Middle frontal gyrus (tissue), 1 donor: ENCODE measurements around the gene OBSCN.
"Not testable (repeated sequence)": the region's sequence is repeated elsewhere in the genome, so short reads cannot be mapped to it uniquely, and the experiment has no call there.

Experiments
- DNase-seq: peaks from one replicate; pipeline ENCODE4 v3.0.0-alpha.2; 2015; ENCODE audit warnings: low spot score; ENCODE audit errors: extremely low spot score

OBSCN gene

DNA sequence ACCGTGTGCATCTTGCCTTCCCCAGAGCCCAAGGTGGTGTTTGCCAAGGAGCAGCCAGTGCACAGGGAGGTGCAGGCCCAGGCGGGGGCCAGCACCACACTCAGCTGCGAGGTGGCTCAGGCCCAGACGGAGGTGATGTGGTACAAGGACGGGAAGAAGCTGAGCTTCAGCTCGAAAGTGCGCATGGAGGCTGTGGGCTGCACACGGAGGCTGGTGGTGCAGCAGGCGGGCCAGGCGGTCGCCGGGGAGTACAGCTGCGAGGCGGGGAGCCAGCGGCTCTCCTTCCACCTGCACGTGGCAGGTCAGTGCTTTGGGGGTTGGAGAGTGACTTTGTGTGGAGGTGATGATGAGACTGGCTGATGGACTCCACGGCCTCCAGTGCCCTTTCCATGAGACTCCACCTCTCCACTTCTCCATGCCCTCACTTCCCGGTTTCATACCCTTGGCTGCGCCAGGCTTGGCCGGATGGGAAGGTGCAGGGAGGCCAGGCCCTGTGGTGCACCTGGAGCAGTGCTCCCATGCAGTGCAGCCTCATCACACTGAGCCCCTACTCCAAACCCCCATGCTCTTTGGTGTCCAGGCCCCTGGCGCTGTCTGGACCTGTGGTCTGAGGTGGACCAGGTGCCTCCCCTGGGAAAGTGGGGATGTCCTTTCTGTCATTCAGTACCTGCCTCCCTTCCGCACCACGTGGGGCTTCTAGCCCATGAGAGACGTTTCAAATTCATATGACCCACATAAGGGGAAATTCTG, 49.0 kb downstream of the OBSCN start:
- no peak for DNase-seq

- no peak for DNase-seq
These were observed 50.6 kb downstream of the OBSCN start for GRCh38 chr1:228258486-228258885.

DNA sequence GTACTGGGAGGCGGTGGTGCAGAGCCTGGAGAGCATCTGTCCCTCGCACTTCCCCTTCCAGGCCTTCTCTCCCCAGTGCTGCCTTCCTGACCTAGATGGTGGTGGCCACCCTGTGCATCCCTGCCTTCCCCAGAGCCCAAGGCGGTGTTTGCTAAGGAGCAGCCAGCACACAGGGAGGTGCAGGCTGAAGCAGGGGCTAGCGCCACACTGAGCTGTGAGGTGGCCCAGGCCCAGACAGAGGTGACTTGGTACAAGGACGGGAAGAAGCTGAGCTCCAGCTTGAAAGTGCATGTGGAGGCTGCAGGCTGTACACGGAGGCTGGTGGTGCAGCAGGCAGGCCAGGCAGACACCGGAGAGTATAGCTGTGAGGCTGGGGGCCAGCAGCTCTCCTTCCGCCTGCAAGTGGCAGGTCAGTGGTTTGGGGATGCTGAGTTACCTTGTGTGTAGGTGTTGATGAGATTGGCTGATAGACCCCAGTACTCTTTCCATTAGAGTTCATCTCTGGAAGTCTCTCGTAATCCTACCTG, 51.6 kb downstream of the OBSCN start:
- no peak for DNase-seq

GRCh38 chr1:228259951-228260350, 52.1 kb downstream of the OBSCN start:
- no peak for DNase-seq

GRCh38 chr1:228261706-228262105, 53.9 kb downstream of the OBSCN start:
- no peak for DNase-seq

GRCh38 chr1:228262475-228262874, 54.6 kb downstream of the OBSCN start:
- DNase-seq: no peak

DNA sequence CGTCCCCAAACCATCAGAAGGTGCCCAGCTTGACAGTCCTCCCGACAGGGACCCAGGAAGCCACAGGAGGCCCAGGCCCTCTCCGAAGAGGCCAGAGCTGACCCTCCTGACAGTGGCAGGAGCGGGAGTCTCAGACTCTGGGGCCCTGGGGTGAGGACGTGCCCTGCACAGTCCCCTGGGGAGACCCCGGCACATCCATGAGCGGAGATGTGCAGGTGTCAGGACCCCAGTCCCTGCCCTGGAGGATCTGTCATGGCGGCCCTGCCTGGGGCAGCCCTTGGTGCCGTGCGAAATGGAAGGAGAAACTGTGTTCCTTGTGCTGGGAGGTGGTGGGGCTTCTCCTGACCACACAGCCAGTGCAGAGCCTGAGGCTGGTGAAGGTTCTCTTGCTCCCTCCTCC, 55.8 kb downstream of the OBSCN start:
- DNase-seq: no peak

- no peak for DNase-seq
These were observed 56.4 kb downstream of the OBSCN start for GRCh38 chr1:228264090-228264829.

GRCh38 chr1:228265167-228265566, 57.3 kb downstream of the OBSCN start:
- DNase-seq: no peak

DNA sequence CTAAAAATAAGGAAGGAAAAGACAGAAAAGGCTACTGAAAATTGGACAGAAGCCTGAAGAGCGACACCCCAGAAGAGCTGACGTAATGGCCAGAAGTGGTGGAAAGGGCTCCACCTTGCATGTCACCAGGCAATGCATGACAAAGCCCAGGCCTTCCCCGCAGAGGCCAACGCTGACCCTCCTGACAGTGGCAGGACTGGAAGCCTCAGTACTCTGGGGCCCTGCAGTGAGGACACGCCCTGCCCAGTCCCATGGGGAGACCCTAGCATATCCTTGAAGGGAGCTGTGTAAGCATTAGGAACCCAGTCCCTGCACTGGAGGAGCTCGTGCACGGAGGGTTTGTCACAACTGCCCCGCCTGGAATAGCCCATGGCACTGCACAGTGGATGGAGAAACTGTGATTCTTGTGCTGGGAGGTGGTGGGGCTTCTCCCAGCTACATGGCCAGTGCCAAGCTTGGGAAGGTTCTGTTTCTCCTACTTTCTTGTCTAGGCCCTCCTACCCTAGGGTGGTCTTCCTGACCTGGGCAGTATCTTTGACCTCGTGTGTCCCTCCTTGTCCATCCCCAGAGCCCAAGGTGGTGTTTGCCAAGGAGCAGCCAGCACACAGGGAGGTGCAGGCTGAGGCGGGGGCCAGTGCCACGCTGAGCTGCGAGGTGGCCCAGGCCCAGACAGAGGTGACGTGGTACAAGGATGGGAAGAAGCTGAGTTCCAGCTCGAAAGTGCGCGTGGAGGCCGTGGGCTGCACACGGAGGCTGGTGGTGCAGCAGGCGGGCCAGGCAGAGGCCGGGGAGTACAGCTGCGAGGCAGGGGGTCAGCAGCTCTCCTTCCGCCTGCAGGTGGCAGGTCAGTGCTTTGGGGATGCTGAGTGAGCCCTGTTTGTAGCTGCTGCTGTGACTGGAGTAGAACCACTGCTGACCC, 60.4 kb downstream of the OBSCN start:
- DNase-seq: no peak

GRCh38 chr1:228268881-228269265, 61.0 kb downstream of the OBSCN start:
- DNase-seq: no peak

- not testable (repeated sequence) for DNase-seq
These were observed 61.6 kb downstream of the OBSCN start for GRCh38 chr1:228269431-228269830.

DNA sequence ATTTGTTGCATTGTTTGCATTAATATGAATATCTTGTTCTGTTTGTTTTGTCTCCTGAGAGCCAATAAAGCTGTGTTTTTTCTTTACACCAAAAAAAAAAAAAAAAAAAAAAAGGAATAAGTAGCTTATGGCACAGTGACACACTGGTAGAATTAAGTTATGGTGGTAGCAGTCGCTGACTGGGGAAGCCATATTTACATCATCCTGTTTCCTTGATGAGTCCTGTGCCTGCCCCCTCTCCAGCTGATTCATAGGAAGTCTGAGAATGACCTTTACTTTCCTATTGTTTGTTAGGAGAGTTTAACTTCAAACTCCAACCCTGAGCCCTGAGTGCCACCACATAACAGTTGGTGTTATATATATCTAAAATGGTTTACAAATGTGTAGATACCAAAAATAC, 62.2 kb downstream of the OBSCN start:
- DNase-seq: no peak

- DNase-seq: no peak
These were observed 63.9 kb downstream of the OBSCN start for GRCh38 chr1:228271701-228272251.

DNA sequence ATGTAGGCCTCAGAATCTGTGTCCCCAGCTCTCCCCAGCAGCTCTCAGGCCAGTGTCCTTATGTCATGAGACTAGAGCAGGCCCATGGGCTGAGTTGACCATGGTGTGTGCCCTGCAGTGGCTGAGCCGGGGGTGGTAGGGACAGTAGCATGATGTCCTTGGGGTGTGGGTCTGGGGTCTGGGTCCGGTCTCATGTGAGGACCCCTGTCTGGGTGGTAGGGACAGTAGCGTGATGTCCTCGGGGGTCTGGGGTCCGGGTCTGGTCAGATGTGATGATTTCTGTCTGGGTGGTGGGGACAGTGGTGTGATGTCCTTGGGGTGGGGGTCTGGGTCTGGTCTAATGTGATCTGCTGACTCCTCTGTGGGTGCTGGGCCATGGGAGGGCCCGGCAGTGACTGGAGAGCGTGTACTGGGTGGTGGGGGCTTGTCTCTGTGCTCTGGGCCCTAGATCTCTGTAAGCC, 64.5 kb downstream of the OBSCN start:
- no peak for DNase-seq

DNA sequence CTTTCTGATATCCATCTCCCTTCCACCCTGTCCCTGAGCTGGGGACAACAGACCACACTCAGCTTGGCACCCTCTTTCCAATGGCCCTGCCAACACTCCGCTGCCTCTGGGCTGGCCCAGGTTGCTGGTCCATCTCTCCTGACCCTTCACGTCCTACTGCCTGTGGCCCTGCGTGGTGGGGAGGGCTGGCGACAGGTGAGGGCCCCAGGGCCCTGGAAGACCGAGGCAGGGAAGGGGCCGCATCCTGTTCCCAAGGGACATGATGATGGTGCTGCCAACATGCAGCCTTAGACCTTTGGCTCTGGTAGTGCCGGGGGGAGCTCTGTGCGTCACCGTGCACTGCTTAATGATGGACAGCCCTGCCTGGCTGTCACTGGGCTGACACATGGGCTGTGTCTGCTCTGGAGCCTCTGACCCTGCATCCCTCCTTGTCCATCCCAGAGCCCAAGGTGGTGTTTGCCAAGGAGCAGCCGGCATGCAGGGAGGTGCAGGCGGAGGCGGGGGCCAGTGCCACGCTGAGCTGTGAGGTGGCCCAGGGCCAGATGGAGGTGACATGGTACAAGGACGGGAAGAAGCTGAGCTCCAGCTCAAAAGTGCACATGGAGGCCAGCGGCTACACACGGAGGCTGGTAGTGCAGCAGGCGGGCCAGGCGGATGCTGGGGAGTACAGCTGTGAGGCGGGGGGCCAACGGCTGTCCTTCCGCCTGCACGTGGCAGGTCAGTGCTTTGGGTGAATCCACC, 65.2 kb downstream of the OBSCN start:
- no peak for DNase-seq

DNA sequence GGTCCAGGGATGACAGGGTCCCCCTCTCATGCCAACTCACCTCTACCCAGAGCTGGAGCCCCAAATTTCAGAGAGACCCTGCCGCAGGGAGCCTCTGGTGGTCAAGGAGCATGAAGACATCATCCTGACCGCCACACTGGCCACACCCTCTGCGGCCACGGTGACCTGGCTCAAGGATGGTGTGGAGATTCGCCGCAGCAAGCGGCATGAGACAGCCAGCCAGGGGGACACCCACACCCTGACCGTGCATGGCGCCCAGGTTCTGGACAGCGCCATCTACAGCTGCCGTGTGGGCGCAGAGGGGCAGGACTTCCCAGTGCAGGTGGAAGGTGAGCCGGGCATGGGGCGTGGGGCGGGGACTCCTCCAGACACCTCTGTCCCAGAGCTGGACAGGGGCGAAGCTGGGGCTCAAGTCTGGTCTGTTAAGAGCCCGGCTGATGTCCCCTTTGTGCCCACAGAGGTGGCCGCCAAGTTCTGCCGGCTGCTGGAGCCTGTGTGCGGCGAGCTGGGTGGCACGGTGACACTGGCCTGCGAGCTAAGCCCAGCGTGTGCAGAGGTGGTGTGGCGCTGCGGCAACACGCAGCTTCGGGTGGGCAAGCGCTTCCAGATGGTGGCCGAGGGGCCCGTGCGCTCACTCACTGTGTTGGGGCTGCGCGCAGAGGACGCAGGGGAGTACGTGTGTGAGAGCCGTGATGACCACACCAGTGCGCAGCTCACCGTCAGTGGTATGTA, 66.0 kb downstream of the OBSCN start:
- DNase-seq: no peak

DNA sequence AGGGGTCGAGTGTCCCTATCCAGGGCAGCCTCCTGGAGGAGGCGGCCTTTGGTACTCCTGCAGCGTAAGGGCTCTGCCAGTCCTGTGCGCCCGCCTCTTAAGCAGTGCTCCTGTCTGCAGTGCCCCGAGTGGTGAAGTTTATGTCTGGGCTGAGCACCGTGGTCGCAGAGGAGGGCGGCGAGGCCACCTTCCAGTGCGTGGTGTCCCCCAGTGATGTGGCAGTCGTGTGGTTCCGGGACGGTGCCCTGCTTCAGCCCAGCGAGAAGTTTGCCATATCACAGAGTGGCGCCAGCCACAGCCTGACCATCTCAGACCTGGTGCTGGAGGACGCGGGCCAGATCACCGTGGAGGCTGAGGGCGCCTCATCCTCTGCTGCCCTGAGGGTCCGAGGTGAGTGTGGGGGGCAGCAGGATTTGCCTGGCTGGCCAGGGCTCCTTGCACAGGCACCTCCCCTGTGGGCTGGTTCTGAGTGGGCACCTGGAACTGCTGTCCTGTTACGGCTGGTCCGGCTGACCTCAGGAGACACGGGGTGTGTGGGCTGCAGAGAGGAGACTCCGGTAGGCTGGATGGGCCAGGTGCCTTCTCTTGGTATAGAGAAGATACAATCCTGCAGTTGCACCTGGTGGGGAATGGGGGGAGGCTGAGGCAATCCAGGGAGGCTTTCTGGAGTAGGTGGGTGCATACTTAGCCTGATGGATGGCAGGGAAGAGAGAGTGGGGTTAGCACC, 66.8 kb downstream of the OBSCN start:
- DNase-seq: no peak

- no peak for DNase-seq
These were observed 67.3 kb downstream of the OBSCN start for GRCh38 chr1:228275179-228275429.
